Neural cell (in vitro differentiated cells): ENCODE measurements around the gene MFAP2. TPM values are rescaled to one million over a fixed set of nuclear protein-coding genes. Genes with fewer than 3 reads are reported as not detected.

Source experiments
- H2AFZ ChIP-seq: fragments of 200-600, 300-800 bp; sonication (generic), shearing (Covaris generic); 2 replicates; pipeline ENCODE4 v1.6.0; 2014; ENCODE audit warnings: low read depth, mild to moderate bottlenecking, antibody characterized with exemption, low read length, moderate library complexity
- H3F3A ChIP-seq: fragments of 200-600 bp; shearing (Covaris generic); 2 replicates; pipeline ENCODE4 v1.6.1; 2016; ENCODE audit warnings: mild to moderate bottlenecking, moderate library complexity, mixed read lengths, antibody characterized with exemption, low read length; ENCODE audit not compliant: insufficient read depth, poor library complexity, severe bottlenecking
- H3K27ac ChIP-seq: fragments of 200-600, 300-800 bp; sonication (generic), shearing (Covaris generic); 2 replicates; pipeline ENCODE4 v1.5.1; 2014; ENCODE audit warnings: mild to moderate bottlenecking, low read length, moderate library complexity
- H3K27me3 ChIP-seq: fragments of 300-800, 200-600 bp; sonication (generic), shearing (Covaris generic); 2 replicates; pipeline ENCODE4 v1.6.0; 2014; ENCODE audit warnings: mild to moderate bottlenecking, low read depth, low read length, moderate library complexity; ENCODE audit not compliant: insufficient read depth
- H3K36me3 ChIP-seq: fragments of 300-800, 200-600 bp; sonication (generic), shearing (Covaris generic); 2 replicates; pipeline ENCODE4 v1.5.1; 2014; ENCODE audit warnings: mild to moderate bottlenecking, antibody characterized with exemption, low read length, moderate library complexity; ENCODE audit not compliant: insufficient read depth
- H3K4me2 ChIP-seq: fragments of 300-800, 200-600 bp; sonication (generic), shearing (Covaris generic); 2 replicates; pipeline ENCODE4 v1.6.0; 2014; ENCODE audit warnings: mild to moderate bottlenecking, low read length
- H3K4me3 ChIP-seq: fragments of 300-800, 200-600 bp; sonication (generic), shearing (Covaris generic); 2 replicates; pipeline ENCODE4 v1.5.1; 2014; ENCODE audit warnings: mild to moderate bottlenecking, low read length, moderate library complexity
- H3K79me2 ChIP-seq: fragments of 200-600 bp; shearing (Covaris generic); replicated peaks from 2 replicates; pipeline ENCODE4 v1.6.0; 2014; ENCODE audit warnings: mild to moderate bottlenecking, low read length, moderate library complexity; ENCODE audit not compliant: insufficient read depth
- H3K9ac ChIP-seq: fragments of 300-800, 200-600 bp; sonication (generic), shearing (Covaris generic); 2 replicates; pipeline ENCODE4 v1.6.1; 2016; ENCODE audit warnings: mild to moderate bottlenecking, low read length, mixed read lengths
- H3K9me2 ChIP-seq: fragments of 200-600 bp; shearing (Covaris generic); 2 replicates; pipeline ENCODE4 v1.6.1; 2016; ENCODE audit warnings: mild to moderate bottlenecking, low read length, mixed read lengths; ENCODE audit not compliant: insufficient read depth
- H3K9me3 ChIP-seq: fragments of 200-600, 300-800 bp; sonication (generic), shearing (Covaris generic); 2 replicates; pipeline ENCODE4 v1.6.1; 2016; ENCODE audit warnings: mild to moderate bottlenecking, mixed run types, low read length, moderate library complexity, mixed read lengths
- H4K20me1 ChIP-seq: fragments of 200-600 bp; shearing (Covaris generic); 2 replicates; pipeline ENCODE4 v1.6.1; 2016; ENCODE audit warnings: mild to moderate bottlenecking, mixed run types; ENCODE audit not compliant: insufficient read depth
- CTCF ChIP-seq: fragments of 450-650 bp; IDR thresholded peaks from 2 replicates; pipeline ENCODE4 v1.5.1; 2014; ENCODE audit warnings: antibody characterized with exemption, mild to moderate bottlenecking, moderate library complexity; ENCODE audit not compliant: poor library complexity, severe bottlenecking
- EP300 ChIP-seq: fragments of 450-650 bp; conservative IDR thresholded peaks from 2 replicates; pipeline ENCODE4 v1.6.1; 2014; ENCODE audit warnings: antibody characterized with exemption, mild to moderate bottlenecking, moderate library complexity; ENCODE audit not compliant: poor library complexity, severe bottlenecking
- EZH2 ChIP-seq: fragments of 200-600, 300-800 bp; shearing (Covaris generic), sonication (generic); IDR thresholded peaks from 2 replicates; pipeline ENCODE4 v1.6.1; 2014; ENCODE audit warnings: antibody characterized with exemption, low read length, borderline replicate concordance, mild to moderate bottlenecking; ENCODE audit not compliant: insufficient read depth, poor library complexity, severe bottlenecking
- MXI1 ChIP-seq: fragments of 450-650 bp; conservative IDR thresholded peaks from 2 replicates; pipeline ENCODE4 v1.6.1; 2014; ENCODE audit warnings: antibody characterized with exemption, mild to moderate bottlenecking; ENCODE audit not compliant: poor library complexity, severe bottlenecking
- POLR2AphosphoS5 ChIP-seq: IDR thresholded peaks from 2 replicates; pipeline ENCODE4 v1.6.1; 2012
- RAD21 ChIP-seq: fragments of 450-650 bp; conservative IDR thresholded peaks from 2 replicates; pipeline ENCODE4 v1.6.1; 2014; ENCODE audit warnings: antibody characterized with exemption, mild to moderate bottlenecking, moderate library complexity
- SMC3 ChIP-seq: fragments of 450-650 bp; conservative IDR thresholded peaks from 2 replicates; pipeline ENCODE4 v1.6.1; 2014; ENCODE audit warnings: antibody characterized with exemption, mild to moderate bottlenecking, moderate library complexity; ENCODE audit not compliant: poor library complexity
- TAF1 ChIP-seq: IDR thresholded peaks from 2 replicates; pipeline ENCODE4 v1.6.1; 2012; ENCODE audit warnings: low read depth
- polyA plus RNA-seq: library from polyadenylated mRNA; depleted of rRNA; stranded (reverse); fragments of >200 nt; gene quantifications from 2 replicates; pipeline ENCODE4 v1.2.3, GENCODE V29; 2014
- TF ChIP-seq, protein P1 (sequence below): IDR thresholded peaks from 2 replicates; pipeline ENCODE4 v1.6.1; 2012; ENCODE audit warnings: borderline replicate concordance

Gene MFAP2
- polyA plus RNA-seq, 1 donor from 2014 or later = 68.4 TPM

GRCh38 chr1:17008208-17008855 lies 27.9 kb upstream of the MFAP2 start:
- Histone ChIP-seq H4K20me1 (no peaks in the 10 kb centered on the region), H3F3A (no peaks in the 10 kb centered on the region), H3K9me2 (no peaks in the 10 kb centered on the region), H3K4me2 (no peak overlapping the region), H3K4me3 (no peak overlapping the region), H3K27ac (no peak overlapping the region), H3K79me2 (peaks cover 8% of the 10 kb centered on the region), H3K36me3 (no peaks in the 10 kb centered on the region), H3K27me3 (no peaks in the 10 kb centered on the region), H3K9ac (no peak overlapping the region), H2AFZ (no peak overlapping the region), H3K9me3 (no peaks in the 10 kb centered on the region)
- TF ChIP-seq CTCF (no peak), RAD21 (no peak), EP300 (no peak), POLR2AphosphoS5 (no peak), EZH2 (no peak)

GRCh38 chr1:17007121-17007520 lies 26.7 kb upstream of the MFAP2 start:
- TF ChIP-seq TAF1 (no peak), RAD21 (no peak), EP300 (no peak), MXI1 (no peak), CTCF (no peak), SMC3 (no peak), EZH2 (no peak), POLR2AphosphoS5 (no peak)
- TF ChIP-seq, protein P1, sequence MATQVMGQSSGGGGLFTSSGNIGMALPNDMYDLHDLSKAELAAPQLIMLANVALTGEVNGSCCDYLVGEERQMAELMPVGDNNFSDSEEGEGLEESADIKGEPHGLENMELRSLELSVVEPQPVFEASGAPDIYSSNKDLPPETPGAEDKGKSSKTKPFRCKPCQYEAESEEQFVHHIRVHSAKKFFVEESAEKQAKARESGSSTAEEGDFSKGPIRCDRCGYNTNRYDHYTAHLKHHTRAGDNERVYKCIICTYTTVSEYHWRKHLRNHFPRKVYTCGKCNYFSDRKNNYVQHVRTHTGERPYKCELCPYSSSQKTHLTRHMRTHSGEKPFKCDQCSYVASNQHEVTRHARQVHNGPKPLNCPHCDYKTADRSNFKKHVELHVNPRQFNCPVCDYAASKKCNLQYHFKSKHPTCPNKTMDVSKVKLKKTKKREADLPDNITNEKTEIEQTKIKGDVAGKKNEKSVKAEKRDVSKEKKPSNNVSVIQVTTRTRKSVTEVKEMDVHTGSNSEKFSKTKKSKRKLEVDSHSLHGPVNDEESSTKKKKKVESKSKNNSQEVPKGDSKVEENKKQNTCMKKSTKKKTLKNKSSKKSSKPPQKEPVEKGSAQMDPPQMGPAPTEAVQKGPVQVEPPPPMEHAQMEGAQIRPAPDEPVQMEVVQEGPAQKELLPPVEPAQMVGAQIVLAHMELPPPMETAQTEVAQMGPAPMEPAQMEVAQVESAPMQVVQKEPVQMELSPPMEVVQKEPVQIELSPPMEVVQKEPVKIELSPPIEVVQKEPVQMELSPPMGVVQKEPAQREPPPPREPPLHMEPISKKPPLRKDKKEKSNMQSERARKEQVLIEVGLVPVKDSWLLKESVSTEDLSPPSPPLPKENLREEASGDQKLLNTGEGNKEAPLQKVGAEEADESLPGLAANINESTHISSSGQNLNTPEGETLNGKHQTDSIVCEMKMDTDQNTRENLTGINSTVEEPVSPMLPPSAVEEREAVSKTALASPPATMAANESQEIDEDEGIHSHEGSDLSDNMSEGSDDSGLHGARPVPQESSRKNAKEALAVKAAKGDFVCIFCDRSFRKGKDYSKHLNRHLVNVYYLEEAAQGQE = no peak
- Histone ChIP-seq H3K36me3 (no peaks in the 10 kb centered on the region), H4K20me1 (no peaks in the 10 kb centered on the region), H3K27ac (no peak overlapping the region), H3K9me2 (no peaks in the 10 kb centered on the region), H3K4me3 (no peak overlapping the region), H3K27me3 (no peaks in the 10 kb centered on the region), H2AFZ (no peak overlapping the region), H3F3A (no peaks in the 10 kb centered on the region), H3K9me3 (no peaks in the 10 kb centered on the region), H3K9ac (no peak overlapping the region), H3K79me2 (peaks cover 8% of the 10 kb centered on the region), H3K4me2 (no peak overlapping the region)
